ENCODE measurements around the gene TTLL9.

Gene TTLL9

GRCh38 chr20:31922181-31922580 lies 51.7 kb downstream of the TTLL9 start:
- no peak for TF ChIP-seq SPI1 (IDR thresholded peaks at IDR 0.05; ENCODE audit: borderline replicate concordance, low read depth)
- no peak for TF ChIP-seq GABPA (IDR thresholded peaks at IDR 0.05; ENCODE audit: low read depth)
- no peak for TF ChIP-seq REST (IDR thresholded peaks at IDR 0.05; ENCODE audit: insufficient replicate concordance, low read depth)
- TF ChIP-seq POLR2AphosphoS5 (IDR thresholded peaks at IDR 0.05; ENCODE audit: low read depth): no peak
- no peak for TF ChIP-seq CTCF (IDR thresholded peaks at IDR 0.05; ENCODE audit: insufficient read depth, low read length)
- no peaks in the 10 kb centered on the region for H3K27me3 ChIP-seq (ENCODE audit: insufficient read depth, poor library complexity, severe bottlenecking)
- DNase-seq (ENCODE audit: low read depth in 1 of 2, low spot score in 1 of 2): peak in 1 of 2 experiments; percentile 5

GRCh38 chr20:31922588-31922987 lies 52.2 kb downstream of the TTLL9 start:
- DNase-seq (ENCODE audit: low read depth in 1 of 2, low spot score in 1 of 2): no peak
- TF ChIP-seq GABPA (IDR thresholded peaks at IDR 0.05; ENCODE audit: low read depth) (no peak), POLR2AphosphoS5 (IDR thresholded peaks at IDR 0.05; ENCODE audit: low read depth) (no peak), CTCF (IDR thresholded peaks at IDR 0.05; ENCODE audit: insufficient read depth, low read length) (no peak), REST (IDR thresholded peaks at IDR 0.05; ENCODE audit: insufficient replicate concordance, low read depth) (no peak), SPI1 (IDR thresholded peaks at IDR 0.05; ENCODE audit: borderline replicate concordance, low read depth) (no peak)
- Histone ChIP-seq H3K27me3 (ENCODE audit: insufficient read depth, poor library complexity, severe bottlenecking) (no peaks in the 10 kb centered on the region), H3K27ac (replicated peaks) (no peak overlapping the region), H3K4me3 (replicated peaks; ENCODE audit: insufficient read depth, low read length) (no peak overlapping the region)

More at GRCh38 chr20:31922181-31922580, 51.7 kb downstream of the TTLL9 start:
- H3K27ac ChIP-seq (replicated peaks): no peak overlapping the region
- H3K4me3 ChIP-seq (replicated peaks; ENCODE audit: insufficient read depth, low read length): no peak overlapping the region

GRCh38 chr20:31923388-31924331 lies 53.2 kb downstream of the TTLL9 start:
- TF ChIP-seq POLR2AphosphoS5 (IDR thresholded peaks at IDR 0.05; ENCODE audit: low read depth) (no peak), REST (IDR thresholded peaks at IDR 0.05; ENCODE audit: insufficient replicate concordance, low read depth) (no peak), SPI1 (IDR thresholded peaks at IDR 0.05; ENCODE audit: borderline replicate concordance, low read depth) (no peak)
- no peak overlapping the region for H3K4me3 ChIP-seq (replicated peaks; ENCODE audit: insufficient read depth, low read length)
- H3K27ac ChIP-seq (replicated peaks): no peak overlapping the region
- DNase-seq (ENCODE audit: low read depth in 1 of 2, low spot score in 1 of 2): peak in 1 of 2 experiments; percentile 28
- no peaks in the 10 kb centered on the region for H3K27me3 ChIP-seq (ENCODE audit: insufficient read depth, poor library complexity, severe bottlenecking)

Measured in HL-60 (cell line).